Measurements from ENCODE around the gene FGF1.

DNA sequence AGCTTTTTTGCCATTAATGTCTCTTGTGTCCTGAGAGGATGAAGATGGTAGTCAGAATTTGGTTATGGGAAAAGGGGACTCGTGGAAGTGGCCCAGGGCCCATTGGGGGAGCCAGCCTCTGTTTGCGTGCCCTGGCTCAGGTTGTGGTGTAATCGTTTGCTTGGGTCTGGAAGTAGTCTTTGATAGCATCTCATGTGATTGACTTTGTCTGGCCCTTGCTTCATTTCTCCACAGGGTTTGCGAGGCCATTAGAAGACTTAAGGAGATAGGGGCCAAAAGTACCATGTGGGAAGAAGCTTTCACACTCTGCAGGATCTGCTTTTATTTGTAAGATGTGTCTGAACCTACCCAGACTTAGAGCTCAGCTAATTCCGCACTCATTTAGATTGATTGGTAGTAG is 114.5 kb downstream of the FGF1 start:
- no peak for TF ChIP-seq CTCF (IDR thresholded peaks at IDR 0.05)
- no peak for TF ChIP-seq TEAD4 (IDR thresholded peaks at IDR 0.05; ENCODE audit: borderline replicate concordance, insufficient read depth)
- no peak for TF ChIP-seq RFX5 (IDR thresholded peaks at IDR 0.05; ENCODE audit: low read length)
- TF ChIP-seq EZH2phosphoT487 (IDR thresholded peaks at IDR 0.05; ENCODE audit: borderline replicate concordance, low read depth) = no peak
- TF ChIP-seq USF2 (IDR thresholded peaks at IDR 0.05; ENCODE audit: borderline replicate concordance, low read depth, low read length) = no peak
- no peak for TF ChIP-seq GABPA (IDR thresholded peaks at IDR 0.05; ENCODE audit: low read depth)
- no peak for TF ChIP-seq MEF2A (IDR thresholded peaks at IDR 0.05; ENCODE audit: borderline replicate concordance, low read depth)
- TF ChIP-seq, protein P1, sequence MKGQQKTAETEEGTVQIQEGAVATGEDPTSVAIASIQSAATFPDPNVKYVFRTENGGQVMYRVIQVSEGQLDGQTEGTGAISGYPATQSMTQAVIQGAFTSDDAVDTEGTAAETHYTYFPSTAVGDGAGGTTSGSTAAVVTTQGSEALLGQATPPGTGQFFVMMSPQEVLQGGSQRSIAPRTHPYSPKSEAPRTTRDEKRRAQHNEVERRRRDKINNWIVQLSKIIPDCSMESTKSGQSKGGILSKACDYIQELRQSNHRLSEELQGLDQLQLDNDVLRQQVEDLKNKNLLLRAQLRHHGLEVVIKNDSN (IDR thresholded peaks at IDR 0.05; ENCODE audit: borderline replicate concordance, low read depth) = no peak
- no peak for TF ChIP-seq ZBTB33 (IDR thresholded peaks at IDR 0.05; ENCODE audit: borderline replicate concordance, low read depth)
- no peak for TF ChIP-seq MXI1 (IDR thresholded peaks at IDR 0.05; ENCODE audit: low read depth, low read length)
- TF ChIP-seq POLR2AphosphoS5 (IDR thresholded peaks at IDR 0.05; ENCODE audit: low read depth, low read length) = no peak
